ENCODE data around the gene SIX2. TPM values are rescaled to one million over a fixed set of nuclear protein-coding genes. Genes with fewer than 3 reads are reported as not detected.

Gene SIX2
- total RNA-seq, 6 experiments from 2014 or later = not detected

- H3K9me3 Mint-ChIP-seq = no peaks in the 10 kb centered on the region
- H3K4me3 Mint-ChIP-seq = no peak overlapping the region
- H3K4me1 Mint-ChIP-seq (ENCODE audit: low read depth) = no peaks in the 10 kb centered on the region
- no peak overlapping the region for H3K27ac Mint-ChIP-seq
- no peaks in the 10 kb centered on the region for H3K36me3 Mint-ChIP-seq (ENCODE audit: low read depth)
- peaks cover 80% of the 10 kb centered on the region for H3K27me3 Mint-ChIP-seq (ENCODE audit: insufficient read depth)
- DNase-seq = no peak
- TF ChIP-seq CTCF (IDR thresholded peaks at IDR 0.05) = no peak
These were observed 1.3 kb downstream of the SIX2 start for GRCh38 chr2:45007961-45008295.

GRCh38 chr2:45006942-45007287 is 2.3 kb downstream of the SIX2 start:
- Mint-ChIP-seq H3K4me3 (no peak overlapping the region), H3K36me3 (ENCODE audit: low read depth) (no peaks in the 10 kb centered on the region), H3K27me3 (ENCODE audit: insufficient read depth) (peaks cover 78% of the 10 kb centered on the region), H3K9me3 (no peaks in the 10 kb centered on the region), H3K27ac (no peak overlapping the region), H3K4me1 (ENCODE audit: low read depth) (no peaks in the 10 kb centered on the region)
- no peak for TF ChIP-seq CTCF (IDR thresholded peaks at IDR 0.05)
- no peak for DNase-seq

GRCh38 chr2:45006041-45006941 is 3.0 kb downstream of the SIX2 start:
- no peak for DNase-seq
- H3K36me3 Mint-ChIP-seq (ENCODE audit: low read depth) = no peaks in the 10 kb centered on the region
- H3K4me1 Mint-ChIP-seq (ENCODE audit: low read depth) = no peaks in the 10 kb centered on the region
- no peaks in the 10 kb centered on the region for H3K9me3 Mint-ChIP-seq
- no peak overlapping the region for H3K4me3 Mint-ChIP-seq
- H3K27me3 Mint-ChIP-seq (ENCODE audit: insufficient read depth) = peaks cover 78% of the 10 kb centered on the region
- no peak overlapping the region for H3K27ac Mint-ChIP-seq
- TF ChIP-seq CTCF (IDR thresholded peaks at IDR 0.05) = no peak

GRCh38 chr2:45005261-45006002 is 3.8 kb downstream of the SIX2 start:
- H3K27me3 Mint-ChIP-seq (ENCODE audit: insufficient read depth) = peaks cover 69% of the 10 kb centered on the region
- H3K4me1 Mint-ChIP-seq (ENCODE audit: low read depth) = no peaks in the 10 kb centered on the region
- no peak overlapping the region for H3K4me3 Mint-ChIP-seq
- no peak for TF ChIP-seq CTCF (IDR thresholded peaks at IDR 0.05)
- H3K27ac Mint-ChIP-seq = no peak overlapping the region
- no peaks in the 10 kb centered on the region for H3K9me3 Mint-ChIP-seq
- DNase-seq = no peak
- H3K36me3 Mint-ChIP-seq (ENCODE audit: low read depth) = no peaks in the 10 kb centered on the region

- DNase-seq = no peak
- Mint-ChIP-seq H3K9me3 (no peaks in the 10 kb centered on the region), H3K27ac (no peak overlapping the region), H3K4me3 (no peak overlapping the region), H3K36me3 (ENCODE audit: low read depth) (no peaks in the 10 kb centered on the region), H3K27me3 (ENCODE audit: insufficient read depth) (peaks cover 64% of the 10 kb centered on the region), H3K4me1 (ENCODE audit: low read depth) (no peaks in the 10 kb centered on the region)
- no peak for TF ChIP-seq CTCF (IDR thresholded peaks at IDR 0.05)
These were observed 4.6 kb downstream of the SIX2 start for GRCh38 chr2:45004562-45005191.

Data from HFFc6 (cell line).